ENCODE measurements around the gene TNRC6A. TPM values are rescaled to one million over a fixed set of nuclear protein-coding genes. Genes with fewer than 3 reads are reported as not detected.

TNRC6A gene
- total and polyA plus RNA-seq, 2 of the 13 experiments (the other 11 are each of a cell fraction or from before 2014, with no cell fraction given): 30.9 to 43.6 TPM

DNA sequence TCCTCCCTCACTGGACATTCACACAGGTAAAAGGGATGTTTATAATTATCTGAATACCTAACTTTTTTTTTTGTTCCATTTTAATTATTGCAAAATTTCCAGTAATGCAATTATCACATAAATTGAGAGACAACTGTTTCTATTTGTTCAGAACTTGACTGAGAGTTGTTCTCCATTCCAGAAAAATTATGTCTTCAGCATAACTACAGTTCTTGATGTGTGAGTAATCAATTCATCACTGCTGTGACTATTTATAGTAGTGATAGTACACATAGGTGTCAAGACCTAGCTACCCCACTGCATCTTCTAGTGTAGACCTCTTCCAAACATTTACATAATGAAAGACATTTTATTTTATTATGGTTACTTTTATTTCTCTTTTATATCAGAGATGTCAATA is 5.8 kb upstream of the TNRC6A start (continued):
- no peak for TF ChIP-seq ZBTB49 (CRISPR knock-in tag; IDR thresholded peaks at IDR 0.05; ENCODE audit: borderline replicate concordance)
- TF ChIP-seq TBX2 (CRISPR knock-in tag; IDR thresholded peaks at IDR 0.05; ENCODE audit: borderline replicate concordance): no peak
- TF ChIP-seq MBNL3 (CRISPR knock-in tag; conservative IDR thresholded peaks at IDR 0.05): no peak
- TF ChIP-seq ZNF772 (CRISPR knock-in tag; IDR thresholded peaks at IDR 0.05): no peak
- no peak for TF ChIP-seq MBD4 (IDR thresholded peaks at IDR 0.05; ENCODE audit: borderline replicate concordance, low read length)
- no peak for TF ChIP-seq ZNF20 (CRISPR knock-in tag; IDR thresholded peaks at IDR 0.05)

DNA sequence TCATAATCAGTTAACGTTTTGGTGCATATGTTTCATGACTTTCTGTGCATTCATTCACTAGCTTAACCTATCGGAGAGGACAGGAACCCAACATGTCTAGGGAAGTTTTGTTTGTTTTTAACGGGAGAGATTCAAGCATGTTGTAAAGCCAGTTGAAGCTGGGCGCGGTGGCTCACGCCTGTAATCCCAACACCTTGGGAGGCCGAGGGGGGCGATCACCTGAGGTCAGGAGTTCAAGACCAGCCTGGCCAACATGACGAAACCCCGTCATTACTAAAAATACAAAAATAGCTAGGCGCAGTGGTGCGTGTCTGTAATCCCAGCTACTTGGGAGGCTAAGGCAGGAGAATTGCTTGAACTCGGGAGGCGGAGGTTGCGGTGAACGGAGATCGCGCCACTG is 1.4 kb upstream of the TNRC6A start:
- in situ Hi-C loops (cut with HindIII; ENCODE audit: extremely low pct_ligation_motif_present, low pct_unique_long_range_greater_than_20kb) (no loop called here), intact Hi-C loops (cut with micrococcal nuclease; ENCODE audit: unreplicated experiment) (no loop called here)
- BruUV-seq (replicated peaks): no TSS peak
- Histone ChIP-seq H3K4me3 (replicated peaks in 1 of 3; ENCODE audit: insufficient read depth in 1 of 3, low read depth in 2 of 3, low read length in 3 of 3) (no peak overlapping the region), H3K4me1 (ENCODE audit: insufficient read depth, low read length) (peaks cover 44% of the 10 kb centered on the region), H3K27me3 (ENCODE audit: control insufficient read depth in 1 of 2, insufficient read depth in 2 of 2, low read length in 2 of 2) (no peaks in the 10 kb centered on the region; a peak in 3 of 5 replicates), H3K36me3 (replicated peaks in 1 of 2; ENCODE audit: control insufficient read depth in 1 of 2, insufficient read depth in 2 of 2, low read length in 2 of 2) (peaks cover 2 to 6% of the 10 kb centered on the region in 2 experiments; a peak in 3 of 5 replicates), H3K9me3 (ENCODE audit: low read length) (no peaks in the 10 kb centered on the region), H2AFZ (ENCODE audit: low read length) (peak overlapping the region; percentile 11), H3K79me2 (ENCODE audit: insufficient read depth, low read length) (peaks cover 31% of the 10 kb centered on the region), H3K27ac (ENCODE audit: extremely low read length, insufficient read depth, low read length) (no peak overlapping the region), H3K9ac (ENCODE audit: insufficient read depth, low read depth, low read length) (no peak overlapping the region), H3K4me2 (ENCODE audit: low read depth, low read length) (no peak overlapping the region), H4K20me1 (ENCODE audit: insufficient read depth, low read length) (peaks cover 18% of the 10 kb centered on the region)
- ChIA-PET CTCF (ENCODE audit: low intra/inter-chr PET ratio, low total read pairs) (no interaction called here), POLR2A (no interaction called here)
- TF ChIP-seq, protein P1, sequence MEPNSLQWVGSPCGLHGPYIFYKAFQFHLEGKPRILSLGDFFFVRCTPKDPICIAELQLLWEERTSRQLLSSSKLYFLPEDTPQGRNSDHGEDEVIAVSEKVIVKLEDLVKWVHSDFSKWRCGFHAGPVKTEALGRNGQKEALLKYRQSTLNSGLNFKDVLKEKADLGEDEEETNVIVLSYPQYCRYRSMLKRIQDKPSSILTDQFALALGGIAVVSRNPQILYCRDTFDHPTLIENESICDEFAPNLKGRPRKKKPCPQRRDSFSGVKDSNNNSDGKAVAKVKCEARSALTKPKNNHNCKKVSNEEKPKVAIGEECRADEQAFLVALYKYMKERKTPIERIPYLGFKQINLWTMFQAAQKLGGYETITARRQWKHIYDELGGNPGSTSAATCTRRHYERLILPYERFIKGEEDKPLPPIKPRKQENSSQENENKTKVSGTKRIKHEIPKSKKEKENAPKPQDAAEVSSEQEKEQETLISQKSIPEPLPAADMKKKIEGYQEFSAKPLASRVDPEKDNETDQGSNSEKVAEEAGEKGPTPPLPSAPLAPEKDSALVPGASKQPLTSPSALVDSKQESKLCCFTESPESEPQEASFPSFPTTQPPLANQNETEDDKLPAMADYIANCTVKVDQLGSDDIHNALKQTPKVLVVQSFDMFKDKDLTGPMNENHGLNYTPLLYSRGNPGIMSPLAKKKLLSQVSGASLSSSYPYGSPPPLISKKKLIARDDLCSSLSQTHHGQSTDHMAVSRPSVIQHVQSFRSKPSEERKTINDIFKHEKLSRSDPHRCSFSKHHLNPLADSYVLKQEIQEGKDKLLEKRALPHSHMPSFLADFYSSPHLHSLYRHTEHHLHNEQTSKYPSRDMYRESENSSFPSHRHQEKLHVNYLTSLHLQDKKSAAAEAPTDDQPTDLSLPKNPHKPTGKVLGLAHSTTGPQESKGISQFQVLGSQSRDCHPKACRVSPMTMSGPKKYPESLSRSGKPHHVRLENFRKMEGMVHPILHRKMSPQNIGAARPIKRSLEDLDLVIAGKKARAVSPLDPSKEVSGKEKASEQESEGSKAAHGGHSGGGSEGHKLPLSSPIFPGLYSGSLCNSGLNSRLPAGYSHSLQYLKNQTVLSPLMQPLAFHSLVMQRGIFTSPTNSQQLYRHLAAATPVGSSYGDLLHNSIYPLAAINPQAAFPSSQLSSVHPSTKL (CRISPR knock-in tag; IDR thresholded peaks at IDR 0.05): peak; percentile 21; the same call in 1 of the 2 replicates
- TF ChIP-seq ZNF644 (CRISPR knock-in tag; IDR thresholded peaks at IDR 0.05; ENCODE audit: low read depth) (no peak), RARA (CRISPR knock-in tag; IDR thresholded peaks at IDR 0.05) (peak; percentile 49)
- no peak for DNase-seq (ENCODE audit: low spot score)
- 51% methylated on average over 18 of the region's 18 CpGs for WGBS (ENCODE audit: low lambda C conversion rate)
- ATAC-seq: no peak
- FAIRE-seq: no peak
